Fibroblast of lung (primary cell): ENCODE measurements around the gene CROT. TPM values are rescaled to one million over a fixed set of nuclear protein-coding genes. Genes with fewer than 3 reads are reported as not detected.
"Not testable (repeated sequence)": the region's sequence is repeated elsewhere in the genome, so short reads cannot be mapped to it uniquely, and the experiment has no call there.

Source experiments
- DNase-seq, 2 donors: peaks; one replicate each; pipeline versions ENCODE4 v3.0.0 to v3.0.0-alpha.2; 2010; ENCODE audit warnings: low read depth in 2 of 2
- H2AFZ ChIP-seq: 2 replicates; pipeline ENCODE4 v1.5.1; 2012; ENCODE audit warnings: low read length, control low read depth, inconsistent platforms
- H3K27ac ChIP-seq: 2 replicates; pipeline ENCODE4 v1.5.1; 2011; ENCODE audit warnings: low read length, control low read depth; ENCODE audit not compliant: insufficient read depth
- H3K27me3 ChIP-seq: 2 replicates; pipeline ENCODE4 v1.5.1; 2011; ENCODE audit warnings: mild to moderate bottlenecking, low read length; ENCODE audit not compliant: control insufficient read depth, insufficient read depth
- H3K36me3 ChIP-seq: 2 replicates; pipeline ENCODE4 v1.5.1; 2011; ENCODE audit warnings: low read length; ENCODE audit not compliant: control insufficient read depth, insufficient read depth
- H3K4me1 ChIP-seq: 2 replicates; pipeline ENCODE4 v1.5.1; 2011; ENCODE audit warnings: low read length; ENCODE audit not compliant: control insufficient read depth, insufficient read depth; ENCODE audit errors: extremely low read depth
- H3K4me2 ChIP-seq: 2 replicates; pipeline ENCODE4 v1.5.1; 2011; ENCODE audit warnings: low read length, control low read depth; ENCODE audit not compliant: insufficient read depth; ENCODE audit errors: extremely low read depth
- H3K4me3 ChIP-seq, 4 experiments: fragments of 200-600 bp in 1 of 4; sonication (generic) in 1 of 4; replicated peaks in 1 of 4; 2 replicates each; pipeline ENCODE4 v1.5.1; 2011 to 2016; ENCODE audit warnings: low read length in 4 of 4, low read depth in 3 of 4, mild to moderate bottlenecking in 3 of 4, control low read depth in 2 of 4, inconsistent platforms in 1 of 4, mixed read lengths in 1 of 4; ENCODE audit not compliant: insufficient read depth in 1 of 4; ENCODE audit errors: control extremely low read depth in 1 of 4
- H3K79me2 ChIP-seq: 2 replicates; pipeline ENCODE4 v1.5.1; 2012; ENCODE audit warnings: mild to moderate bottlenecking, low read length, inconsistent platforms; ENCODE audit not compliant: control insufficient read depth, insufficient read depth
- H3K9ac ChIP-seq: 2 replicates; pipeline ENCODE4 v1.5.1; 2011; ENCODE audit warnings: mild to moderate bottlenecking, low read length, control low read depth; ENCODE audit not compliant: insufficient read depth
- H3K9me3 ChIP-seq: 2 replicates; pipeline ENCODE4 v1.5.1; 2012; ENCODE audit warnings: low read depth, low read length; ENCODE audit not compliant: control insufficient read depth, insufficient read depth
- H4K20me1 ChIP-seq: 2 replicates; pipeline ENCODE4 v1.5.1; 2011; ENCODE audit warnings: low read length; ENCODE audit not compliant: control insufficient read depth, insufficient read depth; ENCODE audit errors: extremely low read depth
- CTCF ChIP-seq, 2 donors: IDR thresholded peaks in 1 of 2; conservative IDR thresholded peaks in 1 of 2; 1 replicate in 1 of 2; 2 replicates in 1 of 2; pipeline ENCODE4 v1.5.1; 2011 to 2012; ENCODE audit warnings: low read length in 2 of 2, control low read depth in 1 of 2, inconsistent platforms in 1 of 2, low read depth in 1 of 2, mild to moderate bottlenecking in 1 of 2
- EZH2 ChIP-seq: IDR thresholded peaks from 2 replicates; pipeline ENCODE4 v1.5.1; 2012; ENCODE audit warnings: low read length, control low read depth, mild to moderate bottlenecking; ENCODE audit errors: missing control alignments
- polyA plus RNA-seq, 2 donors: library from polyadenylated mRNA; depleted of rRNA in 1 of 2; stranded (reverse) in 1 of 2; unstranded in 1 of 2; fragments of >200 nt; gene quantifications; 2 replicates each; pipeline ENCODE4 v1.2.1, GENCODE V29; 2011 to 2012; ENCODE audit warnings: missing spikeins in 1 of 2
- total RNA-seq: library from RNA; depleted of rRNA; stranded (reverse); fragments of >200 nt; gene quantifications from 2 replicates; pipeline ENCODE4 v1.2.1, GENCODE V29; 2014

Gene CROT
- total and polyA plus RNA-seq, 2 donors (not counting 1 experiment from before 2014, with no cell fraction given), result 13.1 to 23.0 TPM

- Histone ChIP-seq H3K4me3 (peak overlapping the region in 1 of 4 experiments; percentile 2), H4K20me1 (no peaks in the 10 kb centered on the region), H3K9ac (no peak overlapping the region), H3K79me2 (no peaks in the 10 kb centered on the region), H3K36me3 (no peaks in the 10 kb centered on the region), H3K4me2 (peak overlapping the region; percentile 44), H3K27me3 (no peaks in the 10 kb centered on the region), H3K4me1 (peaks cover 11% of the 10 kb centered on the region), H3K27ac (peak overlapping the region; percentile 37), H3K9me3 (no peaks in the 10 kb centered on the region), H2AFZ (no peak overlapping the region)
- DNase-seq, result peak; percentile 86 to 95
- TF ChIP-seq EZH2 (no peak), CTCF (conservative IDR thresholded peaks at IDR 0.05 in 1 of 2, IDR thresholded peaks at IDR 0.05 in 1 of 2; ENCODE audit: low read depth in 1 of 2, low read length in 2 of 2) (no peak)
Observed at GRCh38 chr7:87316846-87317552, 28.5 kb upstream of the CROT start.

GRCh38 chr7:87317691-87318245, 27.7 kb upstream of the CROT start:
- no peaks in the 10 kb centered on the region for H3K79me2 ChIP-seq
- TF ChIP-seq CTCF (conservative IDR thresholded peaks at IDR 0.05 in 1 of 2, IDR thresholded peaks at IDR 0.05 in 1 of 2; ENCODE audit: low read depth in 1 of 2, low read length in 2 of 2) (no peak), EZH2 (no peak)
- H3K9me3 ChIP-seq, result no peaks in the 10 kb centered on the region
- no peaks in the 10 kb centered on the region for H4K20me1 ChIP-seq
- no peaks in the 10 kb centered on the region for H3K36me3 ChIP-seq
- peak overlapping the region in 1 of 4 experiments; percentile 2 for H3K4me3 ChIP-seq
- DNase-seq, result no peak
- H2AFZ ChIP-seq, result no peak overlapping the region
- peaks cover 11% of the 10 kb centered on the region for H3K4me1 ChIP-seq
- H3K27me3 ChIP-seq, result no peaks in the 10 kb centered on the region
- peak overlapping the region; percentile 37 for H3K27ac ChIP-seq
- H3K9ac ChIP-seq, result no peak overlapping the region
- H3K4me2 ChIP-seq, result peak overlapping the region; percentile 44

- no peak overlapping the region for H3K27ac ChIP-seq
- H2AFZ ChIP-seq, result peak overlapping the region; percentile 27
- no peaks in the 10 kb centered on the region for H3K36me3 ChIP-seq
- DNase-seq, result no peak
- no peak overlapping the region for H3K9ac ChIP-seq
- H3K27me3 ChIP-seq, result no peaks in the 10 kb centered on the region
- H3K4me2 ChIP-seq, result peak overlapping the region; percentile 18
- TF ChIP-seq CTCF (conservative IDR thresholded peaks at IDR 0.05 in 1 of 2, IDR thresholded peaks at IDR 0.05 in 1 of 2; ENCODE audit: low read depth in 1 of 2, low read length in 2 of 2), result peak in 1 of 2 donors; percentile 18
- TF ChIP-seq EZH2, result no peak
- no peak overlapping the region for H3K4me3 ChIP-seq
- H4K20me1 ChIP-seq, result no peaks in the 10 kb centered on the region
- H3K9me3 ChIP-seq, result no peaks in the 10 kb centered on the region
- H3K79me2 ChIP-seq, result no peaks in the 10 kb centered on the region
- H3K4me1 ChIP-seq, result peaks cover 11% of the 10 kb centered on the region
Observed at GRCh38 chr7:87318741-87319140, 26.7 kb upstream of the CROT start.

GRCh38 chr7:87319154-87319581, 26.3 kb upstream of the CROT start:
- H2AFZ ChIP-seq, result peak overlapping the region; percentile 27
- DNase-seq, H3K79me2 ChIP-seq, H3K27ac ChIP-seq, H3K27me3 ChIP-seq, H4K20me1 ChIP-seq, H3K9me3 ChIP-seq, H3K36me3 ChIP-seq, H3K9ac ChIP-seq, H3K4me3 ChIP-seq: not testable (repeated sequence)
- H3K4me2 ChIP-seq, result peak overlapping the region; percentile 18
- H3K4me1 ChIP-seq, result peaks cover 11% of the 10 kb centered on the region
